Gastrocnemius medialis (tissue), 4 donors: ENCODE data around the gene PRKAG1. TPM values are rescaled to one million over a fixed set of nuclear protein-coding genes. Genes with fewer than 3 reads are reported as not detected.
"Not testable (repeated sequence)": the region's sequence is repeated elsewhere in the genome, so short reads cannot be mapped to it uniquely, and the experiment has no call there.

ENCODE experiments used
- ATAC-seq, 2 donors: fragments of 150-250 bp; one replicate each; pipeline ENCODE4 v1.9.1; 2016
- DNase-seq, 2 donors: peaks; one replicate each; pipeline ENCODE4 v3.0.0-alpha.2; 2019
- H3K27ac ChIP-seq, 4 donors: fragments of 200-600 bp; sonication (generic); 1 replicate in 1 of 4; 2 replicates in 3 of 4; pipeline ENCODE4 v1.5.1; 2016 to 2018; ENCODE audit warnings: mild to moderate bottlenecking in 2 of 4, moderate library complexity in 1 of 4
- H3K27me3 ChIP-seq, 3 donors: fragments of 200-600 bp; sonication (generic) in 2 of 3; 1 replicate in 1 of 3; 2 replicates in 2 of 3; pipeline versions ENCODE4 v1.5.1 to v1.6.0; 2016 to 2019; ENCODE audit warnings: mild to moderate bottlenecking in 1 of 3, moderate library complexity in 1 of 3
- H3K36me3 ChIP-seq, 2 donors: fragments of 200-600 bp; sonication (generic) in 1 of 2; one replicate each; pipeline ENCODE4 v1.5.1; 2017 to 2018
- H3K4me1 ChIP-seq, 2 donors: fragments of 200-600 bp; sonication (generic) in 1 of 2; one replicate each; pipeline ENCODE4 v1.5.1; 2016 to 2017; ENCODE audit warnings: mild to moderate bottlenecking in 2 of 2
- H3K4me3 ChIP-seq, 4 donors: fragments of 200-600 bp; sonication (generic) in 3 of 4; 1 replicate in 1 of 4; 2 replicates in 3 of 4; pipeline ENCODE4 v1.5.1; 2016 to 2019; ENCODE audit warnings: mild to moderate bottlenecking in 2 of 4
- H3K9me3 ChIP-seq, 3 donors: fragments of 200-600 bp; sonication (generic) in 2 of 3; 1 replicate in 1 of 3; 2 replicates in 2 of 3; pipeline ENCODE4 v1.5.1; 2016 to 2019
- CTCF ChIP-seq, 5 experiments: fragments of 450-650 bp in 3 of 5; fragments of 200-600 bp in 2 of 5; sonication (generic) in 2 of 5; IDR thresholded peaks in 4 of 5; conservative IDR thresholded peaks in 1 of 5; 1 replicate in 4 of 5; 2 replicates in 1 of 5; pipeline ENCODE4 v1.5.1; 2016 to 2019; ENCODE audit warnings: antibody characterized with exemption in 5 of 5, mild to moderate bottlenecking in 3 of 5, moderate library complexity in 3 of 5
- POLR2A ChIP-seq, 2 donors: fragments of 450-650 bp; IDR thresholded peaks; one replicate each; pipeline ENCODE4 v1.6.1; 2017; ENCODE audit warnings: antibody characterized with exemption in 2 of 2, mild to moderate bottlenecking in 2 of 2, moderate library complexity in 2 of 2
- in situ Hi-C, 4 donors: fragments of 200-750 bp; cut with MboI; loops; one replicate each; pipeline versions ENCODE4 v1.15.0 to v1.8.0; 2017; ENCODE audit warnings: low sequenced_read_pairs in 4 of 4
- intact Hi-C: fragments of 100-400 bp; cut with DNase I; formaldehyde crosslinking; loops from one replicate; pipeline ENCODE4 v1.15.1; 2023; ENCODE audit warnings: low total_unique reads
- total RNA-seq, 4 donors: library from RNA; depleted of rRNA; stranded (reverse); fragments of >200 nt; gene quantifications; one replicate each; pipeline versions ENCODE4 v1.1.0 to v1.2.3, GENCODE V29; 2016

The PRKAG1 gene
- 10 to 100 TPM; 67.4 to 97.7 (median 83.9) TPM for total RNA-seq

- Histone ChIP-seq H3K27ac (peak within 1 kb of the TSS; percentile 96 to 99 (median 98)), H3K27me3 (no peaks in the 10 kb centered on the region), H3K9me3 (no peaks in the 10 kb centered on the region), H3K36me3 (peaks cover 0 to 26% of the 10 kb centered on the region in 2 donors), H3K4me1 (peaks cover 37 to 43% of the 10 kb centered on the region in 2 donors), H3K4me3 (peak within 1 kb of the TSS; percentile 79 to 98 (median 89))
- peak; percentile 74 to 82 for ATAC-seq
- in situ Hi-C loops (no loop called here), intact Hi-C loops (loop anchor here (1.0 to 5.0 kb wide), 3 partner anchors 38 to 301 kb away; partner anchors contain the start of genes CCNT1 and LMBR1L)
- TF ChIP-seq CTCF (IDR thresholded peaks at IDR 0.05 in 4 of 5, conservative IDR thresholded peaks at IDR 0.05 in 1 of 5) (peak in 3 of 5 experiments; percentile 34 to 49 (median 41)), POLR2A (IDR thresholded peaks at IDR 0.05) (peak; percentile 89 to 95)
- peak; percentile 92 to 96 for DNase-seq
Observed at GRCh38 chr12:49018261-49019119, at the start of gene PRKAG1. PRKAG1 (minus strand) TSS chr12:49018776; CDS start chr12:49018740, 36 bp downstream.

- H3K27me3 ChIP-seq: no peaks in the 10 kb centered on the region
- no peak overlapping the region for H3K4me3 ChIP-seq
- in situ Hi-C loops (loop anchor here in 2 of 4 donors (10.0 kb wide), 2 partner anchors 49 to 169 kb away; partner anchors contain the start of gene LMBR1L (in 2 of the 2)), intact Hi-C loops (no loop called here)
- H3K36me3 ChIP-seq: no peaks in the 10 kb centered on the region
- DNase-seq (no peak), ATAC-seq (no peak)
- peaks cover 14 to 19% of the 10 kb centered on the region in 2 donors for H3K4me1 ChIP-seq
- no peak overlapping the region for H3K27ac ChIP-seq
- no peak for TF ChIP-seq CTCF (IDR thresholded peaks at IDR 0.05 in 4 of 5, conservative IDR thresholded peaks at IDR 0.05 in 1 of 5)
- no peak for TF ChIP-seq POLR2A (IDR thresholded peaks at IDR 0.05)
- no peaks in the 10 kb centered on the region for H3K9me3 ChIP-seq
Observed at GRCh38 chr12:49066120-49066519, 47.5 kb upstream of the PRKAG1 start.

- ATAC-seq (no peak), DNase-seq (no peak)
- in situ Hi-C loops (loop anchor here in 2 of 4 donors (10.0 kb wide), 2 partner anchors 50 to 170 kb away; partner anchors contain the start of gene LMBR1L (in 2 of the 2)), intact Hi-C loops (loop anchor here (5.0 kb wide), 1 partner anchor 347 kb away; the partner anchor contains the start of gene CCNT1)
- H3K4me3 ChIP-seq: no peak overlapping the region
- no peaks in the 10 kb centered on the region for H3K27me3 ChIP-seq
- H3K27ac ChIP-seq: no peak overlapping the region
- TF ChIP-seq POLR2A (IDR thresholded peaks at IDR 0.05): no peak
- peaks cover 10 to 15% of the 10 kb centered on the region in 2 donors for H3K4me1 ChIP-seq
- no peaks in the 10 kb centered on the region for H3K9me3 ChIP-seq
- H3K36me3 ChIP-seq: no peaks in the 10 kb centered on the region
Observed at GRCh38 chr12:49064767-49065152, 46.2 kb upstream of the PRKAG1 start.

GRCh38 chr12:49061916-49062315 is 43.3 kb upstream of the PRKAG1 start:
- not testable (repeated sequence) for ATAC-seq

GRCh38 chr12:49061157-49061650 is 42.6 kb upstream of the PRKAG1 start:
- no peaks in the 10 kb centered on the region for H3K27me3 ChIP-seq
- DNase-seq (no peak), ATAC-seq (no peak)
- in situ Hi-C loops: loop anchor here in 2 of 4 donors (10.0 kb wide), 2 partner anchors 54 to 174 kb away; partner anchors contain the start of gene LMBR1L (in 2 of the 2)
- no peaks in the 10 kb centered on the region for H3K36me3 ChIP-seq
- peaks cover 34 to 38% of the 10 kb centered on the region in 2 donors for H3K4me1 ChIP-seq
- TF ChIP-seq CTCF (IDR thresholded peaks at IDR 0.05 in 4 of 5, conservative IDR thresholded peaks at IDR 0.05 in 1 of 5) (no peak), POLR2A (IDR thresholded peaks at IDR 0.05) (no peak)
- peak overlapping the region; percentile 97 to 100 (median 99) for H3K27ac ChIP-seq
- H3K4me3 ChIP-seq: peak overlapping the region; percentile 83 to 100 (median 94)
- intact Hi-C loops: loop anchor here (2.0 to 5.0 kb wide), 3 partner anchors 50 to 344 kb away; partner anchors contain the start of genes CCNT1, LMBR1L and TUBA1B
- no peaks in the 10 kb centered on the region for H3K9me3 ChIP-seq

More at GRCh38 chr12:49061916-49062315, 43.3 kb upstream of the PRKAG1 start:
- H3K36me3 ChIP-seq, H3K4me3 ChIP-seq, DNase-seq, H3K9me3 ChIP-seq, H3K27me3 ChIP-seq: not testable (repeated sequence)
- in situ Hi-C loops (loop anchor here in 2 of 4 donors (10.0 kb wide), 2 partner anchors 53 to 173 kb away; partner anchors contain the start of gene LMBR1L (in 2 of the 2)), intact Hi-C loops (loop anchor here (2.0 to 5.0 kb wide), 4 partner anchors 49 to 345 kb away; partner anchors contain the start of genes CCNT1, LMBR1L and TUBA1B)
- peak overlapping the region in 3 of 4 donors; percentile 97 to 100 (median 100) for H3K27ac ChIP-seq
- peaks cover 26 to 31% of the 10 kb centered on the region in 2 donors for H3K4me1 ChIP-seq
